Effector CD4-positive, alpha-beta T cell (primary cell): Measurements from ENCODE around the gene PJA1.
A peak's percentile ranks its signal among the peaks of the same experiment; 100 is the strongest.

Source experiments
- DNase-seq: peaks from one replicate; pipeline ENCODE4 v3.0.0-alpha.2; 2020

The PJA1 gene

GRCh38 chrX:69170319-69170718 lies 5.1 kb upstream of the PJA1 start:
- DNase-seq = no peak

GRCh38 chrX:69163936-69164741 lies 1.1 kb downstream of the PJA1 start:
- peak; percentile 22 for DNase-seq

- DNase-seq = no peak
Observed at GRCh38 chrX:69162361-69162865, 2.8 kb downstream of the PJA1 start.

- DNase-seq = no peak
Observed at GRCh38 chrX:69161786-69162349, 3.4 kb downstream of the PJA1 start.

- DNase-seq = no peak
Observed at GRCh38 chrX:69161371-69161770, 3.9 kb downstream of the PJA1 start.

GRCh38 chrX:69158166-69158980 lies 6.9 kb downstream of the PJA1 start:
- no peak for DNase-seq

- DNase-seq = no peak
Observed at GRCh38 chrX:69156638-69157037, 8.6 kb downstream of the PJA1 start.

- DNase-seq = no peak
Observed at GRCh38 chrX:69155786-69156520, 9.3 kb downstream of the PJA1 start.

- DNase-seq = no peak
Observed at GRCh38 chrX:69154051-69154450, 11.2 kb downstream of the PJA1 start.

- no peak for DNase-seq
Observed at GRCh38 chrX:69153060-69153730, 12.1 kb downstream of the PJA1 start.

- no peak for DNase-seq
Observed at GRCh38 chrX:69152417-69152841, 12.8 kb downstream of the PJA1 start.

GRCh38 chrX:69151866-69152284 lies 13.4 kb downstream of the PJA1 start:
- DNase-seq = no peak

- no peak for DNase-seq
Observed at GRCh38 chrX:69150281-69150960, 14.8 kb downstream of the PJA1 start.

GRCh38 chrX:69149466-69150280 lies 15.6 kb downstream of the PJA1 start:
- DNase-seq = no peak

- no peak for DNase-seq
Observed at GRCh38 chrX:69148946-69149345, 16.3 kb downstream of the PJA1 start.

- no peak for DNase-seq
Observed at GRCh38 chrX:69146739-69147138, 18.5 kb downstream of the PJA1 start.

GRCh38 chrX:69145714-69146113 lies 19.5 kb downstream of the PJA1 start:
- DNase-seq = no peak

GRCh38 chrX:69144838-69145680 lies 20.2 kb downstream of the PJA1 start:
- no peak for DNase-seq

GRCh38 chrX:69143530-69143929 lies 21.7 kb downstream of the PJA1 start:
- DNase-seq = no peak
